Mesendoderm (in vitro differentiated cells): ENCODE measurements around the gene PACSIN1.
"Not testable (repeated sequence)": the region's sequence is repeated elsewhere in the genome, so short reads cannot be mapped to it uniquely, and the experiment has no call there.

Experiments
- DNase-seq: peaks from one replicate; pipeline ENCODE4 v3.0.0; 2013
- H2AK5ac ChIP-seq: 2 replicates; pipeline ENCODE4 v1.6.1; 2013; ENCODE audit warnings: low read length, inconsistent platforms
- H2BK120ac ChIP-seq: 2 replicates; pipeline ENCODE4 v1.6.1; 2013; ENCODE audit warnings: low read depth, mild to moderate bottlenecking, low read length, moderate library complexity, mixed read lengths
- H2BK15ac ChIP-seq: replicated peaks from 2 replicates; pipeline ENCODE4 v1.6.1; 2013; ENCODE audit warnings: low read depth, mild to moderate bottlenecking, moderate library complexity
- H2BK5ac ChIP-seq: 2 replicates; pipeline ENCODE4 v1.6.1; 2013; ENCODE audit warnings: low read length, inconsistent platforms
- H3K18ac ChIP-seq: 2 replicates; pipeline ENCODE4 v1.6.1; 2013; ENCODE audit warnings: mild to moderate bottlenecking, low read length, mixed read lengths
- H3K23ac ChIP-seq: one replicate; pipeline ENCODE4 v1.6.1; 2013; ENCODE audit warnings: low read length
- H3K27ac ChIP-seq: 2 replicates; pipeline ENCODE4 v1.5.1; 2013; ENCODE audit warnings: low read depth, mild to moderate bottlenecking, inconsistent platforms, low read length, moderate library complexity
- H3K27me3 ChIP-seq: 2 replicates; pipeline ENCODE4 v1.6.1; 2013; ENCODE audit warnings: low read length, control low read depth, mild to moderate bottlenecking, inconsistent platforms; ENCODE audit not compliant: insufficient read depth, poor library complexity
- H3K36me3 ChIP-seq: 2 replicates; pipeline ENCODE4 v1.6.1; 2013; ENCODE audit warnings: low read length, inconsistent platforms; ENCODE audit not compliant: control insufficient read depth, insufficient read depth
- H3K4ac ChIP-seq: one replicate; pipeline ENCODE4 v1.6.1; 2013; ENCODE audit warnings: low read depth, mild to moderate bottlenecking, low read length, moderate library complexity
- H3K4me1 ChIP-seq: 2 replicates; pipeline ENCODE4 v1.6.1; 2013; ENCODE audit warnings: low read depth, low read length, inconsistent platforms; ENCODE audit not compliant: control insufficient read depth
- H3K4me2 ChIP-seq: 2 replicates; pipeline ENCODE4 v1.6.1; 2013; ENCODE audit warnings: low read length
- H3K4me3 ChIP-seq: 2 replicates; pipeline ENCODE4 v1.5.1; 2013; ENCODE audit warnings: mild to moderate bottlenecking, low read length
- H3K56ac ChIP-seq: one replicate; pipeline ENCODE4 v1.6.1; 2013; ENCODE audit warnings: low read length
- H3K79me1 ChIP-seq: 2 replicates; pipeline ENCODE4 v1.6.1; 2013; ENCODE audit warnings: low read length, inconsistent platforms
- H3K79me2 ChIP-seq: 2 replicates; pipeline ENCODE4 v1.6.1; 2013; ENCODE audit warnings: mild to moderate bottlenecking, low read length; ENCODE audit not compliant: control insufficient read depth, insufficient read depth
- H3K9ac ChIP-seq: 2 replicates; pipeline ENCODE4 v1.6.1; 2013; ENCODE audit warnings: low read length, inconsistent platforms
- H4K5ac ChIP-seq: one replicate; pipeline ENCODE4 v1.6.1; 2013; ENCODE audit warnings: low read length
- H4K8ac ChIP-seq: one replicate; pipeline ENCODE4 v1.6.1; 2013; ENCODE audit warnings: low read depth, mild to moderate bottlenecking, control low read depth, low read length, moderate library complexity
- WGBS: extraction: QIAGEN DNeasy Blood & Tissue Kit; methylation state at CpG from one replicate; pipeline ENCODE4 v1.1.7; 2013; ENCODE audit warnings: low lambda C conversion rate, missing lambda C conversion rate; ENCODE audit not compliant: insufficient coverage; ENCODE audit errors: extremely low coverage; 5-methylcytosine and 5-hydroxymethylcytosine counted together

Gene PACSIN1

GRCh38 chr6:34483781-34484180 is 17.9 kb downstream of the PACSIN1 start:
- H3K18ac ChIP-seq, H3K9ac ChIP-seq, H4K8ac ChIP-seq, H3K79me2 ChIP-seq, H3K27me3 ChIP-seq, H3K4me3 ChIP-seq, H3K36me3 ChIP-seq, DNase-seq, H3K4ac ChIP-seq, H4K5ac ChIP-seq, H3K27ac ChIP-seq, H2BK15ac ChIP-seq, H3K23ac ChIP-seq, H3K4me1 ChIP-seq, H3K56ac ChIP-seq, H2BK120ac ChIP-seq, H2BK5ac ChIP-seq, H3K79me1 ChIP-seq, H2AK5ac ChIP-seq, H3K4me2 ChIP-seq: not testable (repeated sequence)
- WGBS = no CpG with 5 or more reads among the region's 5 CpGs

DNA sequence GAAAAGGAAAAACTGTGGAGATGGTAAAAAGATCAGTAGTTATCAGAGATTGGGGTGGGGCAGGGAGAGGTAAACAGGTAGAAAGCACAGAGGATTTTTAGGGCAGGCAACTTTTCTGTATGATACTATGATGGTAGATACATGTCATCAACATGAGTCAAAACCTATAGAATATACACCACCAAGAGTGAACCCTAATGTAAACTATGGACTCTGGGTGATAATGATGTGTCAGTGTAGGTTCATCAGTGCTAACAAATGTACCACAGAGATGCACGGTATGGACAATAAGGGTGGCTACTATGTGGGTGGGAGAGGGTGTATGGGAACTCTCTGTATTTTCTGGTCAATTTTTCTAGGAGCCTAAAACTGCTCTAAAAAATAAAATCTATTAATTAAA is 18.5 kb downstream of the PACSIN1 start:
- no CpG with 5 or more reads among the region's 1 CpG for WGBS
- H3K23ac ChIP-seq = no peak overlapping the region

GRCh38 chr6:34484899-34485298 is 19.0 kb downstream of the PACSIN1 start:
- H3K9ac ChIP-seq = no peak overlapping the region
- H4K5ac ChIP-seq = no peak overlapping the region
- H2BK120ac ChIP-seq = no peak overlapping the region
- H2BK5ac ChIP-seq = no peak overlapping the region
- H4K8ac ChIP-seq = no peak overlapping the region
- H3K27ac ChIP-seq = no peak overlapping the region
- H2BK15ac ChIP-seq = no peak overlapping the region
- WGBS = no CpG with 5 or more reads among the region's 7 CpGs
- no peak overlapping the region for H3K56ac ChIP-seq
- H3K79me2 ChIP-seq = no peaks in the 10 kb centered on the region
- no peak overlapping the region for H3K4me2 ChIP-seq
- no peaks in the 10 kb centered on the region for H3K27me3 ChIP-seq
- H3K18ac ChIP-seq = no peak overlapping the region
- no peaks in the 10 kb centered on the region for H3K36me3 ChIP-seq
- H2AK5ac ChIP-seq = no peak overlapping the region
- peak; percentile 68 for DNase-seq
- H3K4ac ChIP-seq = no peak overlapping the region
- H3K79me1 ChIP-seq = no peaks in the 10 kb centered on the region
- no peak overlapping the region for H3K4me3 ChIP-seq
- H3K4me1 ChIP-seq = no peaks in the 10 kb centered on the region
- H3K23ac ChIP-seq = no peak overlapping the region

More for the DNA sequence above, 18.5 kb downstream of the PACSIN1 start:
- Histone ChIP-seq H3K56ac (no peak overlapping the region), H3K4me2 (no peak overlapping the region), H3K27ac (no peak overlapping the region), H3K9ac (no peak overlapping the region), H3K79me2 (no peaks in the 10 kb centered on the region), H3K4me1 (no peaks in the 10 kb centered on the region), H2BK120ac (no peak overlapping the region), H3K36me3 (no peaks in the 10 kb centered on the region), H4K5ac (no peak overlapping the region), H2BK5ac (no peak overlapping the region), H3K4me3 (no peak overlapping the region), H2AK5ac (no peak overlapping the region), H2BK15ac (no peak overlapping the region), H3K79me1 (no peaks in the 10 kb centered on the region), H3K27me3 (no peaks in the 10 kb centered on the region), H4K8ac (no peak overlapping the region), H3K4ac (no peak overlapping the region), H3K18ac (no peak overlapping the region)
- DNase-seq = no peak

DNA sequence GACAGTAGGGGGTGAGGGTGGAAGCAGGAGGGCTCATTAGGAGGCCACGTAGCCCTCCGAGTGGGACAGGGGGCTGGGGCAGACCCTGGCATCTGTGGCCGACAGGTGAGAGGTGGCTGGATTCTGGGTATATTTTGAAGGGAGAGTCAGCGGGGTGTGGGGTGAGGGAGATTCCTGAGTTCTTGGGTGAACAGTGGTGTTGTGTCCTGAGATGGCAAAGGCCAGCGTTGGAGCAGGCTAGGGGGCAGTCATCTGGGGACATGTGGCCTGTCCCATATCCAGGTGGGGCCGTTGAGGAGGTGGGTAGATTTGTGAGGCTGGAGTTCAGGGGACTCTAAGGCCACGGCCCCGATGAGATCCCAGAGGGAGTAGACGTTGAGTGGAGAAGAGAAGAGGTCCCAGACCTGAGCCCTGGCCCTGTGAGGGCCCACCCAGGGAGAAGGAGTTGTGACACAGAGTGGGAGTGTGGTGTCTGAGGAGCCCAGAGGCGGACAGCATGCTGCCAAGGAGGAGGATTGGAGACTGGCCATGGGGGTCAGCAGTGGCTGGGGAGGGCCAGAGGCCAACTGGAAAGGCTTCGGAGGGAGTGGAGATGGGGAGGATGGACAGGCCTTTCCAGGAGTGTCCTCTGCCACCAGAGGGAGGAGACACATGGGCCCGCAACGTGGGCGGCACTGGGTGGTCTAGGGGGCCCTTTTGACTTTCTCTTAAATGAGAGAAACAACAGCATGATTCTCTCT is 19.6 kb downstream of the PACSIN1 start:
- no peak overlapping the region for H3K4me2 ChIP-seq
- H3K4ac ChIP-seq = no peak overlapping the region

DNA sequence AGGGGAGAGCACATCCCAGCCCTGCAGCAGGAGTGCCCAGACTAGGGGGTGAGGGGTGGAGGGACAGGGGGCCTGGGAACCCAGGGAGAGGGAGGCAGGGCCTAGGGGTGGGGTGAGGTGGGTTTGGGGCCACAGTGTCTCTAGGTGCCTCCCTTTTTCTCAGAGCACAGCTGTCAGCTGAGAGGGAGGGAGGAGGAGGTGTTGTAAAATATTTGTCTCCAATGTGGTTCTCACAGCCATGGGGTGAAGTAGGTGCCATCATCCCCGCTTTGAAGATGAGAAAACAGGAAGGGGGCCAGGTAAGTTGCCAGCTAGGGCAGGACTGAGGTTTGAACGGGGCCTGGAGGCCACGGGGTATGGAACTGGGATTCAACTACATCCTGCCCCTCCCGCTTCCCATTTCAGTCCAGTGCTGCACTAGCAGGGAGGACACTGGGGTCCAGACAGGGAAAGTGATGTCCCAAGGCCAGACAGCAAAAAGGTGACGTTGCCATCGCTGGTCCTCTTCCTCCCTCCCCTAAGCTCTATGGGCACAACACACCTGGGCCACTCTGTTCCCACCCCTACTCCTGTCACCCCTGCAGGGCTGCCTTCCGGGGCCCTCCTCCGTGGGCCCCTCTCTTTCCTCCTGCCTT is 20.3 kb downstream of the PACSIN1 start:
- Histone ChIP-seq H3K79me2 (no peaks in the 10 kb centered on the region), H3K27me3 (no peaks in the 10 kb centered on the region), H3K56ac (no peak overlapping the region), H3K4me2 (no peak overlapping the region), H3K36me3 (no peaks in the 10 kb centered on the region), H2BK5ac (no peak overlapping the region), H2BK120ac (no peak overlapping the region), H3K23ac (no peak overlapping the region), H3K18ac (no peak overlapping the region), H4K5ac (no peak overlapping the region), H2AK5ac (no peak overlapping the region), H3K27ac (no peak overlapping the region), H3K79me1 (no peaks in the 10 kb centered on the region), H3K9ac (no peak overlapping the region), H3K4ac (no peak overlapping the region), H3K4me1 (no peaks in the 10 kb centered on the region), H3K4me3 (no peak overlapping the region), H4K8ac (no peak overlapping the region), H2BK15ac (no peak overlapping the region)
- WGBS = no CpG with 5 or more reads among the region's 8 CpGs
- DNase-seq = no peak

More for the DNA sequence above, 19.6 kb downstream of the PACSIN1 start:
- no peaks in the 10 kb centered on the region for H3K79me2 ChIP-seq
- H3K56ac ChIP-seq = no peak overlapping the region
- no peak overlapping the region for H2BK120ac ChIP-seq
- no peak overlapping the region for H4K5ac ChIP-seq
- no peak overlapping the region for H3K4me3 ChIP-seq
- no peak for DNase-seq
- no peak overlapping the region for H3K27ac ChIP-seq
- H4K8ac ChIP-seq = no peak overlapping the region
- no peaks in the 10 kb centered on the region for H3K27me3 ChIP-seq
- no peaks in the 10 kb centered on the region for H3K4me1 ChIP-seq
- no peak overlapping the region for H3K9ac ChIP-seq
- H3K18ac ChIP-seq = no peak overlapping the region
- H3K23ac ChIP-seq = no peak overlapping the region
- H3K79me1 ChIP-seq = no peaks in the 10 kb centered on the region
- H2BK5ac ChIP-seq = no peak overlapping the region
- WGBS = no CpG with 5 or more reads among the region's 14 CpGs
- no peak overlapping the region for H2AK5ac ChIP-seq
- H3K36me3 ChIP-seq = no peaks in the 10 kb centered on the region
- H2BK15ac ChIP-seq = no peak overlapping the region
